CD14-positive monocyte (primary cell): ENCODE results near the gene SLC25A13. TPM values are rescaled to one million over a fixed set of nuclear protein-coding genes. Genes with fewer than 3 reads are reported as not detected.

ENCODE experiments used
- DNase-seq, 3 donors: peaks; one replicate each; pipeline ENCODE4 v3.0.0-alpha.2; 2011 to 2022
- H2AFZ ChIP-seq: 2 replicates; pipeline ENCODE4 v1.6.0; 2012; ENCODE audit warnings: mild to moderate bottlenecking, low read depth, low read length, inconsistent platforms; ENCODE audit not compliant: insufficient read depth, poor library complexity, severe bottlenecking
- H3K27ac ChIP-seq, 2 donors: 1 replicate in 1 of 2; 2 replicates in 1 of 2; pipeline ENCODE4 v1.5.1; 2012 to 2013; ENCODE audit warnings: low read length in 2 of 2, control low read depth in 1 of 2, inconsistent platforms in 1 of 2, low read depth in 1 of 2, mild to moderate bottlenecking in 1 of 2
- H3K27me3 ChIP-seq, 2 donors: one replicate each; pipeline versions ENCODE4 v1.6.0 to v1.6.1; 2011 to 2013; ENCODE audit warnings: low read length in 2 of 2; ENCODE audit not compliant: control insufficient read depth in 2 of 2, insufficient read depth in 2 of 2
- H3K36me3 ChIP-seq, 2 donors: replicated peaks in 1 of 2; 1 replicate in 1 of 2; 2 replicates in 1 of 2; pipeline versions ENCODE4 v1.5.1 to v1.6.1; 2012 to 2013; ENCODE audit warnings: low read length in 2 of 2, control low read depth in 1 of 2, inconsistent platforms in 1 of 2, mild to moderate bottlenecking in 1 of 2; ENCODE audit not compliant: insufficient read depth in 2 of 2, control insufficient read depth in 1 of 2
- H3K4me1 ChIP-seq, 2 donors: 1 replicate in 1 of 2; 2 replicates in 1 of 2; pipeline versions ENCODE4 v1.5.1 to v1.6.1; 2012 to 2013; ENCODE audit warnings: low read length in 2 of 2, control low read depth in 1 of 2, inconsistent platforms in 1 of 2, mild to moderate bottlenecking in 1 of 2, moderate library complexity in 1 of 2; ENCODE audit not compliant: insufficient read depth in 2 of 2, control insufficient read depth in 1 of 2
- H3K4me2 ChIP-seq: replicated peaks from 2 replicates; pipeline ENCODE3; 2012; ENCODE audit warnings: low read length, moderate library complexity, mild to moderate bottlenecking; ENCODE audit not compliant: poor library complexity, severe bottlenecking; ENCODE audit errors: extremely low read depth
- H3K4me3 ChIP-seq, 3 experiments: fragments of 200-600 bp in 1 of 3; sonication (generic) in 1 of 3; replicated peaks in 1 of 3; 1 replicate in 2 of 3; 2 replicates in 1 of 3; pipeline ENCODE4 v1.5.1; 2011 to 2013; ENCODE audit warnings: low read length in 3 of 3, mild to moderate bottlenecking in 3 of 3, control low read depth in 2 of 3, low read depth in 2 of 3, inconsistent platforms in 1 of 3, moderate library complexity in 1 of 3
- H3K79me2 ChIP-seq: 2 replicates; pipeline ENCODE4 v1.6.0; 2012; ENCODE audit warnings: mild to moderate bottlenecking, control low read depth, inconsistent platforms, low read length, moderate library complexity; ENCODE audit not compliant: insufficient read depth
- H3K9ac ChIP-seq: 2 replicates; pipeline ENCODE4 v1.6.0; 2017; ENCODE audit warnings: low read length, mild to moderate bottlenecking; ENCODE audit not compliant: insufficient read depth, poor library complexity, severe bottlenecking
- H3K9me3 ChIP-seq, 2 donors: replicated peaks in 1 of 2; 1 replicate in 1 of 2; 2 replicates in 1 of 2; pipeline versions ENCODE4 v1.5.1 to v1.6.1; 2012 to 2013; ENCODE audit warnings: low read length in 2 of 2, control low read depth in 1 of 2; ENCODE audit not compliant: control insufficient read depth in 1 of 2, insufficient read depth in 1 of 2
- H4K20me1 ChIP-seq: 2 replicates; pipeline ENCODE4 v1.6.0; 2012; ENCODE audit warnings: mild to moderate bottlenecking, low read length, control low read depth, moderate library complexity; ENCODE audit not compliant: insufficient read depth
- H3K27ac Mint-ChIP-seq, 7 donors: one replicate each; pipeline ENCODE4 v1.8.0; 2020; ENCODE audit warnings: mild to moderate bottlenecking in 7 of 7, mixed read lengths in 7 of 7, moderate library complexity in 6 of 7, inconsistent platforms in 2 of 7
- H3K27me3 Mint-ChIP-seq, 3 donors: one replicate each; pipeline ENCODE4 v1.8.0; 2021 to 2022; ENCODE audit warnings: low read depth in 3 of 3, mild to moderate bottlenecking in 3 of 3, mixed read lengths in 3 of 3, moderate library complexity in 3 of 3, inconsistent platforms in 1 of 3
- H3K36me3 Mint-ChIP-seq, 2 donors: one replicate each; pipeline ENCODE4 v1.8.0; 2020; ENCODE audit warnings: mixed read lengths in 2 of 2, inconsistent platforms in 1 of 2, mild to moderate bottlenecking in 1 of 2
- H3K4me1 Mint-ChIP-seq: one replicate; pipeline ENCODE4 v1.8.0; 2020; ENCODE audit warnings: mild to moderate bottlenecking, mixed read lengths
- H3K4me3 Mint-ChIP-seq, 2 donors: one replicate each; pipeline ENCODE4 v1.8.0; 2020; ENCODE audit warnings: mild to moderate bottlenecking in 2 of 2, mixed read lengths in 2 of 2, moderate library complexity in 1 of 2
- H3K9me3 Mint-ChIP-seq, 7 donors: one replicate each; pipeline ENCODE4 v1.8.0; 2020 to 2022; ENCODE audit warnings: mixed read lengths in 7 of 7, mild to moderate bottlenecking in 6 of 7, moderate library complexity in 6 of 7, inconsistent platforms in 2 of 7
- CTCF ChIP-seq: fragments of 200-600 bp; IDR thresholded peaks from one replicate; pipeline ENCODE4 v1.8.0; 2022; ENCODE audit warnings: antibody characterized with exemption, mild to moderate bottlenecking
- WGBS: methylation state at CpG from one replicate; pipeline ENCODE4 v1.1.5; 2013; ENCODE audit warnings: missing lambda C conversion rate; ENCODE audit not compliant: insufficient coverage; 5-methylcytosine and 5-hydroxymethylcytosine counted together
- intact Hi-C, 2 donors: fragments of 100-400 bp; cut with micrococcal nuclease; formaldehyde crosslinking; loops; one replicate each; pipeline versions ENCODE4 v1.15.0 to v1.15.1; 2023
- polyA plus RNA-seq, 3 donors: library from polyadenylated mRNA; depleted of rRNA in 1 of 3; unstranded in 2 of 3; stranded (reverse) in 1 of 3; fragments of 300-500 nt in 2 of 3; fragments of >200 nt in 1 of 3; fragmentation: Illumina TruSeq in 2 of 3; gene quantifications; 1 replicate in 2 of 3; 2 replicates in 1 of 3; pipeline ENCODE4 v1.2.3, GENCODE V29; 2012 to 2021

The SLC25A13 gene
- polyA plus RNA-seq, 3 donors: 12.7 to 15.7 (median 14.4) TPM

- Mint-ChIP-seq H3K9me3 (peaks cover 12 to 31% (median 22%) of the 10 kb centered on the region in 7 donors), H3K4me1 (peaks cover 6% of the 10 kb centered on the region), H3K36me3 (peaks cover 10 to 16% of the 10 kb centered on the region in 2 donors), H3K27ac (no peak overlapping the region), H3K4me3 (no peak overlapping the region), H3K27me3 (peaks cover 0 to 3% (median 0%) of the 10 kb centered on the region in 3 donors)
- DNase-seq: no peak
- no peak for TF ChIP-seq CTCF
- Histone ChIP-seq H3K9me3 (no peaks in the 10 kb centered on the region), H3K4me2 (no peak overlapping the region), H2AFZ (no peak overlapping the region), H3K9ac (no peak overlapping the region), H3K79me2 (peaks cover 6% of the 10 kb centered on the region), H3K27ac (no peak overlapping the region), H3K36me3 (no peaks in the 10 kb centered on the region), H3K4me1 (peaks cover 0 to 5% of the 10 kb centered on the region in 2 donors), H4K20me1 (peaks cover 37% of the 10 kb centered on the region), H3K27me3 (no peaks in the 10 kb centered on the region), H3K4me3 (no peak overlapping the region)
- intact Hi-C loops: no loop called here
- WGBS: no CpG with 5 or more reads among the region's 3 CpGs
Measured at GRCh38 chr7:96253964-96254363, 67.9 kb downstream of the SLC25A13 start.

- peaks cover 12 to 26% (median 19%) of the 10 kb centered on the region in 7 donors for H3K9me3 Mint-ChIP-seq
- peaks cover 10 to 16% of the 10 kb centered on the region in 2 donors for H3K36me3 Mint-ChIP-seq
- DNase-seq: no peak
- Histone ChIP-seq H3K4me1 (peaks cover 0 to 5% of the 10 kb centered on the region in 2 donors), H2AFZ (no peak overlapping the region), H3K36me3 (no peaks in the 10 kb centered on the region), H3K79me2 (peaks cover 6% of the 10 kb centered on the region), H3K9ac (no peak overlapping the region), H3K27me3 (no peaks in the 10 kb centered on the region), H4K20me1 (peaks cover 37% of the 10 kb centered on the region), H3K9me3 (no peaks in the 10 kb centered on the region), H3K4me2 (no peak overlapping the region), H3K4me3 (no peak overlapping the region), H3K27ac (no peak overlapping the region)
- no peak overlapping the region for H3K4me3 Mint-ChIP-seq
- intact Hi-C loops: no loop called here
- no peak overlapping the region for H3K27ac Mint-ChIP-seq
- H3K4me1 Mint-ChIP-seq: peaks cover 6% of the 10 kb centered on the region
- H3K27me3 Mint-ChIP-seq: peaks cover 0 to 3% (median 0%) of the 10 kb centered on the region in 3 donors
- no CpG with 5 or more reads among the region's 2 CpGs for WGBS
- no peak for TF ChIP-seq CTCF
Measured at GRCh38 chr7:96253441-96253840, 68.5 kb downstream of the SLC25A13 start.
